ENCODE results near the gene TDRD15. TPM values are rescaled to one million over a fixed set of nuclear protein-coding genes. Genes with fewer than 3 reads are reported as not detected.

TDRD15 gene
- total RNA-seq, 4 donors from 2014 or later = 0.30 to 0.63 TPM; not detected in 2

GRCh38 chr2:21161122-21161521 is 37.4 kb downstream of the TDRD15 start:
- WGBS, 2 donors = 94 to 96% methylated on average over 4 to 6 of the region's 6 CpGs
- Histone ChIP-seq H3K27me3 (no peaks in the 10 kb centered on the region), H3K9me3 (no peaks in the 10 kb centered on the region), H3K4me3 (no peak overlapping the region), H3K27ac (no peak overlapping the region), H3K36me3 (no peaks in the 10 kb centered on the region), H3K4me1 (no peaks in the 10 kb centered on the region)
- no peak for DNase-seq (ENCODE audit: low spot score in 2 of 2)
- no peak for TF ChIP-seq EP300 (IDR thresholded peaks at IDR 0.05)
- TF ChIP-seq POLR2A (IDR thresholded peaks at IDR 0.05) = no peak
- TF ChIP-seq CTCF (IDR thresholded peaks at IDR 0.05) = no peak

GRCh38 chr2:21161832-21162614 is 38.3 kb downstream of the TDRD15 start:
- Histone ChIP-seq H3K4me3 (no peak overlapping the region), H3K36me3 (no peaks in the 10 kb centered on the region), H3K27me3 (no peaks in the 10 kb centered on the region), H3K4me1 (no peaks in the 10 kb centered on the region), H3K27ac (no peak overlapping the region), H3K9me3 (no peaks in the 10 kb centered on the region)
- TF ChIP-seq EP300 (IDR thresholded peaks at IDR 0.05) (no peak), POLR2A (IDR thresholded peaks at IDR 0.05) (no peak), CTCF (IDR thresholded peaks at IDR 0.05) (no peak)
- 80 to 93% methylated on average over 4 to 7 of the region's 7 CpGs for WGBS, 2 donors
- DNase-seq (ENCODE audit: low spot score in 2 of 2) = no peak

GRCh38 chr2:21162615-21162878 is 38.8 kb downstream of the TDRD15 start:
- 69 to 77% methylated on average over 5 of the region's 5 CpGs for WGBS, 2 donors
- no peaks in the 10 kb centered on the region for H3K27me3 ChIP-seq

GRCh38 chr2:21163213-21163612 is 39.4 kb downstream of the TDRD15 start:
- H3K4me3 ChIP-seq = no peak overlapping the region
- H3K27me3 ChIP-seq = no peaks in the 10 kb centered on the region
- 93 to 98% methylated on average over 3 to 7 of the region's 9 CpGs for WGBS, 2 donors
- H3K9me3 ChIP-seq = no peaks in the 10 kb centered on the region
- no peaks in the 10 kb centered on the region for H3K36me3 ChIP-seq
- TF ChIP-seq POLR2A (IDR thresholded peaks at IDR 0.05) (no peak), CTCF (IDR thresholded peaks at IDR 0.05) (no peak), EP300 (IDR thresholded peaks at IDR 0.05) (no peak)
- H3K4me1 ChIP-seq = no peaks in the 10 kb centered on the region
- DNase-seq (ENCODE audit: low spot score in 2 of 2) = no peak
- H3K27ac ChIP-seq = no peak overlapping the region

More at GRCh38 chr2:21162615-21162878, 38.8 kb downstream of the TDRD15 start:
- no peaks in the 10 kb centered on the region for H3K4me1 ChIP-seq
- DNase-seq (ENCODE audit: low spot score in 2 of 2) = no peak
- no peak overlapping the region for H3K4me3 ChIP-seq
- TF ChIP-seq EP300 (IDR thresholded peaks at IDR 0.05) = no peak
- TF ChIP-seq CTCF (IDR thresholded peaks at IDR 0.05) = no peak
- TF ChIP-seq POLR2A (IDR thresholded peaks at IDR 0.05) = no peak
- no peaks in the 10 kb centered on the region for H3K36me3 ChIP-seq
- no peak overlapping the region for H3K27ac ChIP-seq
- no peaks in the 10 kb centered on the region for H3K9me3 ChIP-seq

GRCh38 chr2:21165350-21165749 is 41.6 kb downstream of the TDRD15 start:
- 6 to 11% methylated on average over 1 of the region's 1 CpG for WGBS, 2 donors
- no peak for DNase-seq (ENCODE audit: low spot score in 2 of 2)
- H3K4me3 ChIP-seq = no peak overlapping the region
- no peaks in the 10 kb centered on the region for H3K27me3 ChIP-seq
- no peak overlapping the region for H3K27ac ChIP-seq
- H3K4me1 ChIP-seq = no peaks in the 10 kb centered on the region
- TF ChIP-seq POLR2A (IDR thresholded peaks at IDR 0.05) = no peak
- TF ChIP-seq EP300 (IDR thresholded peaks at IDR 0.05) = no peak
- no peak for TF ChIP-seq CTCF (IDR thresholded peaks at IDR 0.05)
- H3K36me3 ChIP-seq = no peaks in the 10 kb centered on the region
- H3K9me3 ChIP-seq = no peaks in the 10 kb centered on the region

Data from tibial nerve (tissue), 4 donors.